HEK293 (cell line): ENCODE measurements around the gene USP37.
A peak's percentile ranks its signal among the peaks of the same experiment; 100 is the strongest.

Experiments used
- CTCF ChIA-PET: fragments of 350-600 bp; formaldehyde crosslinking; extraction: SDS; loops from one replicate; lab custom pipeline; 2021; ENCODE audit warnings: antibody characterized with exemption; lab: Yijun Ruan, JAX
- POLR2A ChIA-PET: fragments of 300-600 bp; formaldehyde crosslinking; extraction: SDS; loops from one replicate; lab custom pipeline; 2020; ENCODE audit warnings: antibody characterized with exemption, inconsistent platforms; lab: Yijun Ruan, JAX
- H3K27ac ChIP-seq: fragments of 200-500 bp; sonication (Bioruptor generic); 2 replicates; pipeline ENCODE4 v1.5.1; 2014; ENCODE audit warnings: low read depth, low read length, control low read depth, inconsistent platforms; ENCODE audit errors: extremely low read depth
- H3K36me3 ChIP-seq, 2 experiments: fragments of 200-500 bp in 1 of 2; sonication (Bioruptor generic) in 1 of 2; 1 replicate in 1 of 2; 2 replicates in 1 of 2; pipeline ENCODE4 v1.5.1; 2014 to 2017; ENCODE audit warnings: inconsistent platforms in 2 of 2, low read length in 2 of 2; ENCODE audit not compliant: control insufficient read depth in 2 of 2, insufficient read depth in 1 of 2
- H3K4me1 ChIP-seq: fragments of 200-500 bp; sonication (Bioruptor generic); 2 replicates; pipeline ENCODE4 v1.5.1; 2014; ENCODE audit warnings: mild to moderate bottlenecking, low read length, inconsistent platforms; ENCODE audit not compliant: control insufficient read depth, insufficient read depth
- H3K4me3 ChIP-seq: 2 replicates; pipeline ENCODE4 v1.5.1; 2011; ENCODE audit warnings: low read depth, mild to moderate bottlenecking, control low read depth, low read length, moderate library complexity
- H3K9me3 ChIP-seq: fragments of 200-500 bp; sonication (Bioruptor generic); 2 replicates; pipeline ENCODE4 v1.5.1; 2014; ENCODE audit warnings: low read depth, low read length, inconsistent platforms; ENCODE audit not compliant: control insufficient read depth, insufficient read depth
- GLIS1 ChIP-seq: fragments of 450-650 bp; formaldehyde crosslinking; IDR thresholded peaks from 2 replicates; pipeline ENCODE4 v1.5.1; 2016; ENCODE audit warnings: missing biosample characterization, missing genetic modification characterization
- GLIS2 ChIP-seq: fragments of 450-650 bp; formaldehyde crosslinking; IDR thresholded peaks from 2 replicates; pipeline ENCODE4 v1.5.1; 2016; ENCODE audit warnings: missing biosample characterization, missing genetic modification characterization
- KLF1 ChIP-seq: fragments of 450-650 bp; formaldehyde crosslinking; IDR thresholded peaks from 2 replicates; pipeline ENCODE4 v1.5.1; 2016; ENCODE audit warnings: missing biosample characterization, missing genetic modification characterization
- KLF17 ChIP-seq: fragments of 450-650 bp; formaldehyde crosslinking; IDR thresholded peaks from 2 replicates; pipeline ENCODE4 v1.5.1; 2016; ENCODE audit warnings: missing biosample characterization, missing genetic modification characterization
- PATZ1 ChIP-seq: fragments of 450-650 bp; formaldehyde crosslinking; IDR thresholded peaks from 2 replicates; pipeline ENCODE4 v1.5.1; 2016; ENCODE audit warnings: missing biosample characterization, missing genetic modification characterization
- SCRT2 ChIP-seq: fragments of 450-650 bp; formaldehyde crosslinking; IDR thresholded peaks from 2 replicates; pipeline ENCODE4 v1.5.1; 2016; ENCODE audit warnings: missing biosample characterization, missing genetic modification characterization
- SP3 ChIP-seq: fragments of 450-650 bp; formaldehyde crosslinking; IDR thresholded peaks from 2 replicates; pipeline ENCODE4 v1.5.1; 2016; ENCODE audit warnings: missing biosample characterization, missing genetic modification characterization
- ZIC2 ChIP-seq: fragments of 450-650 bp; formaldehyde crosslinking; IDR thresholded peaks from 2 replicates; pipeline ENCODE4 v1.5.1; 2016; ENCODE audit warnings: missing biosample characterization, missing genetic modification characterization
- ZNF155 ChIP-seq: fragments of 450-650 bp; formaldehyde crosslinking; IDR thresholded peaks from 2 replicates; pipeline ENCODE4 v1.5.1; 2016; ENCODE audit warnings: missing biosample characterization, missing genetic modification characterization
- ZNF184 ChIP-seq: fragments of 450-650 bp; IDR thresholded peaks from 2 replicates; pipeline ENCODE4 v1.5.1; 2018; ENCODE audit warnings: missing biosample characterization, mild to moderate bottlenecking, missing genetic modification characterization
- ZNF394 ChIP-seq: fragments of 450-650 bp; formaldehyde crosslinking; IDR thresholded peaks from 2 replicates; pipeline ENCODE4 v1.5.1; 2016; ENCODE audit warnings: missing biosample characterization, missing genetic modification characterization, mild to moderate bottlenecking, moderate library complexity, borderline replicate concordance
- ZNF473 ChIP-seq: fragments of 450-650 bp; formaldehyde crosslinking; IDR thresholded peaks from 2 replicates; pipeline ENCODE4 v1.5.1; 2017; ENCODE audit warnings: missing biosample characterization, missing genetic modification characterization
- ZNF580 ChIP-seq: fragments of 450-650 bp; formaldehyde crosslinking; IDR thresholded peaks from 2 replicates; pipeline ENCODE4 v1.5.1; 2016; ENCODE audit warnings: missing biosample characterization, missing genetic modification characterization
- ZNF600 ChIP-seq: fragments of 450-650 bp; formaldehyde crosslinking; IDR thresholded peaks from 2 replicates; pipeline ENCODE4 v1.5.1; 2016; ENCODE audit warnings: missing biosample characterization, missing genetic modification characterization
- ZNF707 ChIP-seq: fragments of 450-650 bp; formaldehyde crosslinking; IDR thresholded peaks from 2 replicates; pipeline ENCODE4 v1.5.1; 2016; ENCODE audit warnings: missing biosample characterization, missing genetic modification characterization
- ZNF785 ChIP-seq: fragments of 450-650 bp; formaldehyde crosslinking; IDR thresholded peaks from 2 replicates; pipeline ENCODE4 v1.5.1; 2016; ENCODE audit warnings: missing biosample characterization, missing genetic modification characterization

The USP37 gene

GRCh38 chr2:218405746-218406208 is 162.4 kb downstream of the USP37 start (continued):
- TF ChIP-seq KLF17 (0 out of 2 replicates have a peak, but pooled peaks have one; percentile 15), SCRT2 (tag by site-specific recombination) (peak; percentile 79), ZNF785 (tag by site-specific recombination) (no peak)

- POLR2A ChIA-PET: interaction anchor here (0.6 to 1.6 kb wide), 6 partner anchors 9 to 254 kb away, joined by 3 to 7 read pairs (median 4); partner anchors contain the start of genes BCS1L and ZNF142
- Histone ChIP-seq H3K4me1 (peaks cover 7% of the 10 kb centered on the region; the same call in 1 of the 2 replicates), H3K9me3 (no peaks in the 10 kb centered on the region), H3K27ac (peak overlapping the region; percentile 72), H3K36me3 (peaks cover 0 to 41% of the 10 kb centered on the region in 2 experiments; a peak in 1 of 3 replicates), H3K4me3 (no peak overlapping the region)
- CTCF ChIA-PET: interaction anchor here (0.6 to 1.3 kb wide), 4 partner anchors 9 to 242 kb away, joined by 3 to 4 read pairs (median 3); no protein-coding TSS in a partner anchor
- TF ChIP-seq GLIS1 (tag by site-specific recombination) (peak; percentile 41), PATZ1 (tag by site-specific recombination) (peak; percentile 31; the same call in 1 of the 2 replicates), ZNF707 (tag by site-specific recombination) (no peak)
Observed at GRCh38 chr2:218405086-218405745, 162.9 kb downstream of the USP37 start.

GRCh38 chr2:218404351-218405085 is 163.6 kb downstream of the USP37 start:
- H3K4me3 ChIP-seq: no peak overlapping the region
- no peaks in the 10 kb centered on the region for H3K9me3 ChIP-seq
- ChIA-PET POLR2A (interaction anchor here (0.7 to 1.5 kb wide), 4 partner anchors 8 to 255 kb away, joined by 3 to 4 read pairs (median 4); partner anchors contain the start of genes BCS1L and ZNF142), CTCF (interaction anchor here (0.5 to 1.3 kb wide), 6 partner anchors 8 to 732 kb away, joined by 3 to 10 read pairs (median 3); no protein-coding TSS in a partner anchor)
- TF ChIP-seq GLIS1 (tag by site-specific recombination) (peak; percentile 14; the same call in 1 of the 2 replicates), ZNF155 (tag by site-specific recombination) (no peak), KLF17 (peak; percentile 52; the same call in 1 of the 2 replicates), ZNF473 (tag by site-specific recombination) (no peak), ZNF580 (no peak), ZNF600 (tag by site-specific recombination) (no peak), ZNF184 (tag by site-specific recombination) (no peak), GLIS2 (tag by site-specific recombination) (peak; percentile 35; the same call in 1 of the 2 replicates), SP3 (tag by site-specific recombination) (peak; percentile 16; the same call in 1 of the 2 replicates), ZNF394 (tag by site-specific recombination) (peak; percentile 64; the same call in 1 of the 2 replicates), ZIC2 (tag by site-specific recombination) (no peak), KLF1 (tag by site-specific recombination) (peak; percentile 31; the same call in 1 of the 2 replicates)
- peaks cover 7% of the 10 kb centered on the region; the same call in 1 of the 2 replicates for H3K4me1 ChIP-seq
- H3K27ac ChIP-seq: no peak overlapping the region
- peaks cover 0 to 41% of the 10 kb centered on the region in 2 experiments; a peak in 1 of 3 replicates for H3K36me3 ChIP-seq
